Mucosa of descending colon (tissue), 3 donors: ENCODE results near the gene DAPK1. TPM values are rescaled to one million over a fixed set of nuclear protein-coding genes. Genes with fewer than 3 reads are reported as not detected.
"Not testable (repeated sequence)": the region's sequence is repeated elsewhere in the genome, so short reads cannot be mapped to it uniquely, and the experiment has no call there.

Experiments used
- ATAC-seq: fragments of 200-7000 bp; cut with Tn5 transposase; one replicate; pipeline ENCODE4 v1.9.1; 2020; ENCODE audit warnings: mild to moderate bottlenecking, moderate library complexity
- DNase-seq, 3 donors: peaks; one replicate each; pipeline ENCODE4 v3.0.0-alpha.2; 2020
- H3K36me3 ChIP-seq: fragments of 200-600 bp; one replicate; pipeline ENCODE4 v1.8.0; 2021; ENCODE audit warnings: low read depth, mild to moderate bottlenecking
- H3K4me1 ChIP-seq: fragments of 200-600 bp; one replicate; pipeline ENCODE4 v1.8.0; 2021; ENCODE audit warnings: low read depth, mild to moderate bottlenecking
- H3K4me3 ChIP-seq: fragments of 200-600 bp; one replicate; pipeline ENCODE4 v1.8.0; 2021; ENCODE audit warnings: mild to moderate bottlenecking
- H3K9me3 ChIP-seq: fragments of 200-600 bp; one replicate; pipeline ENCODE4 v1.8.0; 2021; ENCODE audit warnings: mild to moderate bottlenecking
- CTCF ChIP-seq: fragments of 200-600 bp; IDR thresholded peaks from one replicate; pipeline ENCODE4 v1.8.0; 2022; ENCODE audit warnings: antibody characterized with exemption, mild to moderate bottlenecking
- intact Hi-C, 2 donors: fragments of 100-400 bp; cut with DNase I in 1 of 2; cut with micrococcal nuclease in 1 of 2; formaldehyde crosslinking; loops; one replicate each; pipeline versions ENCODE4 v1.11.0 to v1.11.1; 2022; cut with DNase I, micrococcal nuclease
- total RNA-seq, 3 donors: library from RNA; stranded (reverse); fragmentation: NEBNext Ultra II Directional in 2 of 3; extraction: Animal tissue kit (Norgen Biotek cat#: 25700) in 2 of 3; gene quantifications; one replicate each; pipeline versions ENCODE4 v1.2.1 to v1.2.4, GENCODE V29; 2021 to 2023
- donor health status: DM: no; HTN: no; CAD: no; lungs with moderate emphysema.
- donor health status: DM: no; HTN: no; CAD: no.
- donor health status: DM: no; HTN: yes; CAD: no.

DAPK1 gene
- total RNA-seq, 3 donors from 2014 or later: 22.2 to 98.7 (median 25.9) TPM

GRCh38 chr9:87547671-87548081 lies 50.0 kb downstream of the DAPK1 start:
- Histone ChIP-seq H3K36me3 (no peaks in the 10 kb centered on the region), H3K9me3 (no peaks in the 10 kb centered on the region), H3K4me1 (no peaks in the 10 kb centered on the region), H3K4me3 (no peak overlapping the region)
- no peak for TF ChIP-seq CTCF
- ATAC-seq: peak; percentile 79
- DNase-seq: no peak
- intact Hi-C loops: no loop called here

GRCh38 chr9:87548159-87548558 lies 50.5 kb downstream of the DAPK1 start:
- H3K36me3 ChIP-seq: no peaks in the 10 kb centered on the region
- TF ChIP-seq CTCF: no peak
- intact Hi-C loops: no loop called here
- DNase-seq: no peak
- no peak for ATAC-seq
- no peaks in the 10 kb centered on the region for H3K9me3 ChIP-seq
- no peak overlapping the region for H3K4me3 ChIP-seq
- no peaks in the 10 kb centered on the region for H3K4me1 ChIP-seq

- H3K36me3 ChIP-seq, intact Hi-C loops, H3K4me1 ChIP-seq, DNase-seq, H3K4me3 ChIP-seq, ATAC-seq, H3K9me3 ChIP-seq: not testable (repeated sequence)
Measured at GRCh38 chr9:87549088-87549487, 51.4 kb downstream of the DAPK1 start.

- no peak overlapping the region for H3K4me3 ChIP-seq
- no peaks in the 10 kb centered on the region for H3K4me1 ChIP-seq
- DNase-seq (no peak), ATAC-seq (no peak)
- no peaks in the 10 kb centered on the region for H3K36me3 ChIP-seq
- intact Hi-C loops: no loop called here
- TF ChIP-seq CTCF: no peak
- no peaks in the 10 kb centered on the region for H3K9me3 ChIP-seq
Measured at GRCh38 chr9:87549791-87550190, 52.1 kb downstream of the DAPK1 start.

- TF ChIP-seq CTCF: no peak
- Histone ChIP-seq H3K36me3 (no peaks in the 10 kb centered on the region), H3K9me3 (no peaks in the 10 kb centered on the region), H3K4me3 (no peak overlapping the region), H3K4me1 (no peaks in the 10 kb centered on the region)
- intact Hi-C loops: no loop called here
- DNase-seq: no peak
- ATAC-seq: no peak
Measured at GRCh38 chr9:87550253-87550954, 52.7 kb downstream of the DAPK1 start.

GRCh38 chr9:87551772-87552217 lies 54.1 kb downstream of the DAPK1 start:
- no peaks in the 10 kb centered on the region for H3K9me3 ChIP-seq
- ATAC-seq (peak; percentile 6), DNase-seq (no peak)
- H3K36me3 ChIP-seq: no peaks in the 10 kb centered on the region
- intact Hi-C loops: no loop called here
- TF ChIP-seq CTCF: no peak
- no peaks in the 10 kb centered on the region for H3K4me1 ChIP-seq
- H3K4me3 ChIP-seq: no peak overlapping the region
